Endodermal cell (in vitro differentiated cells): Measurements from ENCODE around the gene CHMP1A. TPM values are rescaled to one million over a fixed set of nuclear protein-coding genes. Genes with fewer than 3 reads are reported as not detected.

ENCODE experiments used
- DNase-seq: peaks from one replicate; pipeline ENCODE4 v3.0.0-alpha.2; 2017
- H3K27ac ChIP-seq: 2 replicates; pipeline ENCODE4 v1.5.1; 2013; ENCODE audit warnings: mild to moderate bottlenecking, low read depth, low read length, moderate library complexity
- H3K27me3 ChIP-seq: 2 replicates; pipeline ENCODE4 v1.6.1; 2013; ENCODE audit warnings: mild to moderate bottlenecking, low read length, moderate library complexity; ENCODE audit not compliant: insufficient read depth, control insufficient read depth, poor library complexity, severe bottlenecking
- H3K36me3 ChIP-seq: 2 replicates; pipeline ENCODE4 v1.7.0; 2013; ENCODE audit warnings: mild to moderate bottlenecking, low read length, moderate library complexity; ENCODE audit not compliant: control insufficient read depth, insufficient read depth
- H3K4me1 ChIP-seq: one replicate; pipeline ENCODE4 v1.7.0; 2013; ENCODE audit warnings: low read length; ENCODE audit not compliant: control insufficient read depth, insufficient read depth
- H3K4me3 ChIP-seq: 2 replicates; pipeline ENCODE4 v1.5.1; 2013; ENCODE audit warnings: mild to moderate bottlenecking, low read length, moderate library complexity
- H3K9ac ChIP-seq: 2 replicates; pipeline ENCODE4 v1.6.1; 2013; ENCODE audit warnings: mild to moderate bottlenecking, low read length, moderate library complexity; ENCODE audit not compliant: poor library complexity, severe bottlenecking; ENCODE audit errors: extremely low read depth
- H3K9me3 ChIP-seq: 2 replicates; pipeline ENCODE4 v1.6.1; 2013; ENCODE audit warnings: mild to moderate bottlenecking, low read length, moderate library complexity; ENCODE audit not compliant: control insufficient read depth
- H3K27ac Mint-ChIP-seq: 2 replicates; pipeline ENCODE4 v1.8.0; 2020; ENCODE audit warnings: mixed read lengths
- H3K27me3 Mint-ChIP-seq: 2 replicates; pipeline ENCODE4 v1.8.0; 2021; ENCODE audit warnings: mild to moderate bottlenecking, mixed read lengths; ENCODE audit not compliant: insufficient read depth
- H3K36me3 Mint-ChIP-seq: 2 replicates; pipeline ENCODE4 v1.8.0; 2020; ENCODE audit warnings: low read depth, mixed read lengths
- H3K4me1 Mint-ChIP-seq: 2 replicates; pipeline ENCODE4 v1.8.0; 2020; ENCODE audit warnings: mixed read lengths
- H3K4me3 Mint-ChIP-seq: 2 replicates; pipeline ENCODE4 v1.8.0; 2020; ENCODE audit warnings: mild to moderate bottlenecking, moderate library complexity, mixed read lengths
- H3K9me3 Mint-ChIP-seq: 2 replicates; pipeline ENCODE4 v1.8.0; 2020; ENCODE audit warnings: mild to moderate bottlenecking, mixed read lengths
- WGBS, 2 experiments: methylation state at CpG; one replicate each; pipeline versions ENCODE4 v1.1.5 to v1.1.7; 2013; ENCODE audit warnings: missing lambda C conversion rate in 2 of 2, mixed read lengths in 1 of 2; ENCODE audit not compliant: insufficient coverage in 1 of 2, insufficient read length in 1 of 2; 5-methylcytosine and 5-hydroxymethylcytosine counted together
- total RNA-seq, 2 donors: library from RNA; stranded (reverse); fragmentation: NEBNext Ultra II Directional in 1 of 2; extraction: Animal tissue kit (Norgen Biotek cat#: 25700) in 1 of 2; gene quantifications; 2 replicates in 1 of 2; 3 replicates in 1 of 2; pipeline ENCODE4 v1.2.1, GENCODE V29; 2021
- TF ChIP-seq, protein P1 (sequence below): fragments of 200-600 bp; sonication (generic); conservative IDR thresholded peaks from 2 replicates; pipeline ENCODE4 v1.5.0; 2021; ENCODE audit warnings: antibody characterized with exemption, mild to moderate bottlenecking

The CHMP1A gene
- total RNA-seq, 2 donors from 2014 or later: 104 to 106 TPM

DNA sequence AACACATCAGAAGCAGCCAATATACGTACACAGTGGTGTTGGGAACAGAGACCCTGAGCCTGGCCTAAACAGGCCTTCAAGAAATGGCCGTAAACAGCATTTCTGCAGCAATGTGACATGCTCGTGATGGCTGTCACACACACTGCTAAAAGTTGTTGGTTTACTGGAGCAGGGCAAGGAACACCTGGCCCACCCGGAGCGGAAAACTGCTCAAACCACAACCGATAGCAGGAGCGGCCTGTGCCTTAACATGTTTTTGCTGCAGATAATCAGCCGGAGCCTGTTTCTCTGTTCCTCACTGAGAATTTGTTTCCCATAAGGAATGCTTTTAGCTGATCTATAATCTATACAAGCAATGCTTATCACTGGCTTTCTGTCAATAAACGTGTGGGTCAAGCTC lies 50.1 kb downstream of the CHMP1A start:
- no peak overlapping the region for H3K27ac Mint-ChIP-seq
- Histone ChIP-seq H3K4me3 (no peak overlapping the region), H3K9me3 (no peaks in the 10 kb centered on the region), H3K27me3 (no peaks in the 10 kb centered on the region), H3K27ac (no peak overlapping the region), H3K36me3 (no peaks in the 10 kb centered on the region), H3K4me1 (peaks cover 7% of the 10 kb centered on the region), H3K9ac (no peak overlapping the region)
- no peaks in the 10 kb centered on the region for H3K9me3 Mint-ChIP-seq
- no peaks in the 10 kb centered on the region for H3K27me3 Mint-ChIP-seq
- no peaks in the 10 kb centered on the region for H3K36me3 Mint-ChIP-seq
- 91 to 92% methylated on average over 8 to 9 of the region's 9 CpGs for WGBS, 2 experiments
- peaks cover 21% of the 10 kb centered on the region for H3K4me1 Mint-ChIP-seq
- TF ChIP-seq, protein P1, sequence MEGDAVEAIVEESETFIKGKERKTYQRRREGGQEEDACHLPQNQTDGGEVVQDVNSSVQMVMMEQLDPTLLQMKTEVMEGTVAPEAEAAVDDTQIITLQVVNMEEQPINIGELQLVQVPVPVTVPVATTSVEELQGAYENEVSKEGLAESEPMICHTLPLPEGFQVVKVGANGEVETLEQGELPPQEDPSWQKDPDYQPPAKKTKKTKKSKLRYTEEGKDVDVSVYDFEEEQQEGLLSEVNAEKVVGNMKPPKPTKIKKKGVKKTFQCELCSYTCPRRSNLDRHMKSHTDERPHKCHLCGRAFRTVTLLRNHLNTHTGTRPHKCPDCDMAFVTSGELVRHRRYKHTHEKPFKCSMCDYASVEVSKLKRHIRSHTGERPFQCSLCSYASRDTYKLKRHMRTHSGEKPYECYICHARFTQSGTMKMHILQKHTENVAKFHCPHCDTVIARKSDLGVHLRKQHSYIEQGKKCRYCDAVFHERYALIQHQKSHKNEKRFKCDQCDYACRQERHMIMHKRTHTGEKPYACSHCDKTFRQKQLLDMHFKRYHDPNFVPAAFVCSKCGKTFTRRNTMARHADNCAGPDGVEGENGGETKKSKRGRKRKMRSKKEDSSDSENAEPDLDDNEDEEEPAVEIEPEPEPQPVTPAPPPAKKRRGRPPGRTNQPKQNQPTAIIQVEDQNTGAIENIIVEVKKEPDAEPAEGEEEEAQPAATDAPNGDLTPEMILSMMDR: no peak
- DNase-seq: no peak
- H3K4me3 Mint-ChIP-seq: no peak overlapping the region

- H3K4me1 ChIP-seq: peaks cover 7% of the 10 kb centered on the region
- DNase-seq: no peak
- no peak overlapping the region for H3K9ac ChIP-seq
- Mint-ChIP-seq H3K27ac (no peak overlapping the region), H3K4me3 (no peak overlapping the region), H3K27me3 (no peaks in the 10 kb centered on the region), H3K9me3 (no peaks in the 10 kb centered on the region), H3K4me1 (peaks cover 15% of the 10 kb centered on the region), H3K36me3 (no peaks in the 10 kb centered on the region)
- H3K36me3 ChIP-seq: no peaks in the 10 kb centered on the region
- 96 to 100% methylated on average over 8 to 9 of the region's 9 CpGs for WGBS, 2 experiments
- H3K27me3 ChIP-seq: no peaks in the 10 kb centered on the region
- no peak overlapping the region for H3K27ac ChIP-seq
- H3K4me3 ChIP-seq: no peak overlapping the region
- no peaks in the 10 kb centered on the region for H3K9me3 ChIP-seq
- TF ChIP-seq, protein P1: no peak
Observed at GRCh38 chr16:89606006-89606405, 51.5 kb downstream of the CHMP1A start.

DNA sequence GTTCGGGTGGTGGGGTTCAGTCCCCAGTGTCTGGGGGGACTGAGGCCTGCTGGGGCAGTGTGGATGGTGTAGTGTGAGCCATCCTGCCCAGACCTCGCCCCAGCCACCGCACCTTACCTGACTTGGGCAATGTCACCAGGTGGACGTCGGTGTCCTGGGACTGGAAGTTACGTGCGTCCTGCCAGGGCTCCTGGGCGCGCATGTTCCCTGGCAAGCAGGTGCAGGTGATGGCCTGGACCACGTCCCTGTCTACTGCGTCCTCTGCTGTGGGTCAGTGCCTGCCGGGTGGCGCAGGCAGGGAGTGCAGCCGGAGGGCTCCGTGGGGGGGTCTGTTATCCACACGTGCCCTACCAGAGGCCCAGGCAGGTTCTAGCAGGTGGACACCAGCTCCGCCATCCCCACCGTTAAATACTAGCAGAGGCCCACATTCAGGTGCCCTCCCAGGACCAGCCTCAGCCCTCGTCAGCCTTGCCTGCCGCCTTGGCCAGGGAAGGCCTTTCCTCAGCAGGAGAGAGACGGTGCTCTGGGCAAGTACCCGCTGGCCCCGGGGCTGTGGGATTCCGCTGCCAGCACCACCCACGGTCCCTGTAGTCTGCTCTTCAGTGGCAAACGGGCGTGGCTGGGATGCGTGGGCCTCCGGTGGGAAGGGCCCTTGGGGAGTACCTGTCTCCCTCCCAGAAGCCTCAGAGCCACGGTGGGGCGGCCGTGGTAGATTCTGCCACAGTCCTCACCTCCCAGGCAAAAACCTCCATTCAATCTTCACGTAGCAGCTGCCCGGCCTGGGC lies 52.1 kb downstream of the CHMP1A start:
- Histone ChIP-seq H3K4me3 (no peak overlapping the region), H3K36me3 (no peaks in the 10 kb centered on the region), H3K27me3 (no peaks in the 10 kb centered on the region), H3K9ac (no peak overlapping the region), H3K27ac (no peak overlapping the region), H3K4me1 (peaks cover 7% of the 10 kb centered on the region), H3K9me3 (no peaks in the 10 kb centered on the region)
- Mint-ChIP-seq H3K27ac (no peak overlapping the region), H3K4me3 (no peak overlapping the region), H3K27me3 (no peaks in the 10 kb centered on the region), H3K4me1 (peaks cover 15% of the 10 kb centered on the region), H3K9me3 (no peaks in the 10 kb centered on the region), H3K36me3 (no peaks in the 10 kb centered on the region)
- DNase-seq: no peak
- WGBS, 2 experiments: 94% methylated on average over 27 to 34 of the region's 34 CpGs
- TF ChIP-seq, protein P1: no peak
